CD4-positive, alpha-beta T cell treated with Interleukin-10 for 1 hour (primary cell): ENCODE measurements around the gene CACFD1.

ENCODE experiments used
- DNase-seq: peaks from one replicate; pipeline ENCODE4 v3.0.0-alpha.2; 2020

The CACFD1 gene

GRCh38 chr9:133465984-133466383 lies 6.2 kb downstream of the CACFD1 start:
- no peak for DNase-seq

GRCh38 chr9:133467101-133467500 lies 7.3 kb downstream of the CACFD1 start:
- DNase-seq, result no peak

GRCh38 chr9:133468374-133468773 lies 8.6 kb downstream of the CACFD1 start:
- no peak for DNase-seq

- DNase-seq, result no peak
These were observed 9.1 kb downstream of the CACFD1 start for GRCh38 chr9:133468777-133469421.

GRCh38 chr9:133470427-133470924 lies 10.7 kb downstream of the CACFD1 start:
- DNase-seq, result no peak

GRCh38 chr9:133470988-133471387 lies 11.2 kb downstream of the CACFD1 start:
- no peak for DNase-seq

- DNase-seq, result no peak
These were observed 11.9 kb downstream of the CACFD1 start for GRCh38 chr9:133471551-133472276.

- no peak for DNase-seq
These were observed 12.5 kb downstream of the CACFD1 start for GRCh38 chr9:133472277-133472645.

GRCh38 chr9:133472753-133473378 lies 13.1 kb downstream of the CACFD1 start:
- DNase-seq, result no peak

- no peak for DNase-seq
These were observed 14.0 kb downstream of the CACFD1 start for GRCh38 chr9:133473743-133474142.

- DNase-seq, result no peak
These were observed 14.4 kb downstream of the CACFD1 start for GRCh38 chr9:133474215-133474614.

- DNase-seq, result no peak
These were observed 15.1 kb downstream of the CACFD1 start for GRCh38 chr9:133474853-133475252.

- DNase-seq, result no peak
These were observed 15.7 kb downstream of the CACFD1 start for GRCh38 chr9:133475292-133476012.

- DNase-seq, result no peak
These were observed 16.5 kb downstream of the CACFD1 start for GRCh38 chr9:133476036-133476931.

GRCh38 chr9:133476941-133477340 lies 17.2 kb downstream of the CACFD1 start:
- no peak for DNase-seq

- no peak for DNase-seq
These were observed 17.7 kb downstream of the CACFD1 start for GRCh38 chr9:133477461-133477860.

GRCh38 chr9:133477992-133478850 lies 18.4 kb downstream of the CACFD1 start:
- peak; percentile 23 for DNase-seq

- peak; percentile 85 for DNase-seq
These were observed 19.3 kb downstream of the CACFD1 start, which contains the start of gene SLC2A6 for GRCh38 chr9:133478851-133479711. Gene SLC2A6 (minus strand): TSS chr9:133479099. CDS start chr9:133479059, 40 bp downstream.

- DNase-seq, result no peak
These were observed 23.8 kb downstream of the CACFD1 start for GRCh38 chr9:133483611-133484010.
